Erythroblast (primary cell): ENCODE results near the gene ARVCF.

ENCODE experiments used
- DNase-seq, 2 experiments: peaks; one replicate each; lab custom pipeline; 2025; lab: John Stamatoyannopoulos, UW
- GATA1 ChIP-seq: IDR thresholded peaks from 2 replicates; pipeline ENCODE4 v1.6.1; 2011; ENCODE audit warnings: low read depth, mild to moderate bottlenecking, control low read depth, low read length, moderate library complexity
- POLR2A ChIP-seq: IDR thresholded peaks from 2 replicates; pipeline ENCODE4 v1.6.1; 2011; ENCODE audit warnings: mild to moderate bottlenecking, low read length

Gene ARVCF

GRCh38 chr22:19966908-19967750 is 49.5 kb downstream of the ARVCF start:
- no peak for DNase-seq
- TF ChIP-seq GATA1, result no peak
- no peak for TF ChIP-seq POLR2A

DNA sequence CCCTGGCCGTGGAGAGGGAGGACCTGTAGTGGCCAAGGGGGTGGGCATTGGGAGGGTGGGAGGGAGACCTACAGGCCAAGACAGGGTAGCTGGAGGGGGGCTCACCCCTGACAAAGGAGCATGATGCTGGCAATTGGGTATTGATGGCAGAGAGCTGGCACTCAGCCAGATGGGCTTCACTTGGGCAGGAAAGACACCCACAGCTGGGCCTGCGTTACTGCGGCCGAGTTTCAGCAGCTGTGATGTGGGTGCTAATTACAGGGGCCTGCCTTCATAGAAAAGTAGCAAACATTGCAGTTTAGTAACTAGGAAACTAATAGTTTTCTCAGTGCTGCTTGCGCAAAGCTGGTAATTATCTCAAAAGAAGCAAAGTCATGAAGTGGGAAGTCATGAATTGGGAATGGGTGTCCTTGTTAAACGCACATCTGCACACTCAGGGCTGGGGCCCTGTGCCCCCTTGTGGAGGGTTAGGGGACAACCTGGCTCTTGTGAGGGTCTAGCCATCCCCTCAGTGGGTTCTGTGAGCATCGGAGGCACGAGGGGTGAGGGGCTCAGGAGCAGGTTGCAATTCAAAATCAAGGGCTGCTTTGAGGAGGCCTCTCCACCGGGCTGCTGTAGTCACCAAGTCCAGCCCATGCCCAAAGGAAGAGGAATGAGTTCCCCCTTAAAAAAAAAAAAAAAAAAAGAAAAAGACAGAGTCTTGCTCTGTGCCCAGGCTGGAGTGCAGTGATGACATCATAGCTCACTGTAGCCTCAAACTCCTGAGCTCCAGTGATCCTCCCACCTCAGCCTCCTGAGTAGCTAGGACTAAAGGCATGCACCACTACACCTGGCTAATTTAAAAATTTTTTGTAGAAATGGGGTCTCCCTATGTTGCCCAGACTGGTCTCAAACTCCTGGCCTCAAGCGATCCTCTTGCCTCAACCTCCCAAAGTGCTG is 50.6 kb downstream of the ARVCF start:
- peak; percentile 25 to 43 for DNase-seq

DNA sequence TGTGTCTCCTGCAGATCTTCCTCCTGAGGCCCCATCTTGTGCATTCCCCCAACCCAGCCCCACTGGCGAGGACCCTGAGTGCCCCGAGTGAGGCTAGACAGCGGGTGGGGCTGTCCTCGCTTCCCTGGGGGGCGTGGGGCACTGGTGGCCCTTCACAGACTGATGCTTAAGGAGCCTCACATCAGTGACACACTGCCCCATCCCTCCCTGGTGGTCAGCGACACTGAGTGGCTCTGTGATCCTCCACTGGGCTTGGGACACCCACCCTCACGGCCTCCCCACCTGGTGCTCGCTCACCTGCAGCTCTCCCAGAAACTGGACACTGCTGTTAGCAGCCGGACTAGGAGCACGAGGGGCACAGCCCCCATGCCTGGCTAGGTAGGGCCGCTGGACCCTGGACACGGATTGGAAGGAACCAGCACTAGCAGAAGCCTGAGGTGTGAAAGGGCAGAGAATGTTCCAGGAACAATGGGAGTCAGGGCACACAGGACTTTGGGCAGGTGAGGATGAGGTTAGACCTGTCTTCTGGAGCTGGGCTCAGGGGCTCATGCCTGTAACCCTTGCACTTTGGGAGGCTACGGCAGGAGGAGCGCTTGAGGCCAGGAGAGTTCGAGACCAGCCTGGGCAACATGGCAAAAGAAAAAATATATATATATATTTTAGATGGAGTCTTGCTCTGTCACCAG is 51.8 kb downstream of the ARVCF start:
- no peak for DNase-seq
- TF ChIP-seq POLR2A (no peak), GATA1 (no peak)

More for the DNA sequence above, 50.6 kb downstream of the ARVCF start:
- TF ChIP-seq GATA1 (no peak), POLR2A (no peak)

- DNase-seq, result no peak
- TF ChIP-seq POLR2A (no peak), GATA1 (no peak)
Measured at GRCh38 chr22:19963863-19964642, 52.6 kb downstream of the ARVCF start.

DNA sequence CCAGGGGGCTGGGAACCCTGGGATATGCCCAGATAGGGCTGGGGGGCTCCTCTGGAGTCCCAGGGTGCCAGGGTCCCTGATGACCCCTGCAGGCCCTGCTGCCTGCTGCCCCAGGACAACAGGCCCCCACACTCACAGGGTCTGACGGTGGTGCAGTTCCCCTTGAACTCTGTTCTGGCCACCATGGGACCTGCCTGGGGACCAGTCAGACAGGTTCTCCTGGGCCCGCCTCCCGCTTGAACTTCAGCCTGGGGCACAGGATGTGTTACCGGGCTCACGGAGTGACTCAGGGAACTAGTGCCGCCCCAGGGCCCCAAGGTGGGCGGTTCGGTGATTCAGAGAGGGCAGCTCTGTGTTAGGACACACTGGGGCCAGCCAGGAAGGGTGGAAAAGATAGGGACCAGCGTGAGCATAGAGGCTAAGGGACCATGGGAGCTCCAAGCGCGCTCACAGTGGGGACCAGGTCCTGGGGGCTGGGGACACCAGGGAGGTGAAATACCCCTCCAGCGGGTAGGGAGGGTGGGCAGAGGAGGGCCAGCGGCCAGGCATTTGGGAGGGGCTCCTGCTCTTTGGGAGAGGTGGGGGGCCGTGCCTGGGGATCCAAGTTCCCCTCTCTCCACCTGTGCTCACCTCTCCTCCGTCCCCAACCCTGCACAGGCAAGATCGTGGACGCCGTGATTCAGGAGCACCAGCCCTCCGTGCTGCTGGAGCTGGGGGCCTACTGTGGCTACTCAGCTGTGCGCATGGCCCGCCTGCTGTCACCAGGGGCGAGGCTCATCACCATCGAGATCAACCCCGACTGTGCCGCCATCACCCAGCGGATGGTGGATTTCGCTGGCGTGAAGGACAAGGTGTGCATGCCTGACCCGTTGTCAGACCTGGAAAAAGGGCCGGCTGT is 53.5 kb downstream of the ARVCF start:
- TF ChIP-seq GATA1, result no peak
- no peak for TF ChIP-seq POLR2A
- peak in 1 of 2 experiments; percentile 20 for DNase-seq

- TF ChIP-seq GATA1 (no peak), POLR2A (no peak)
- DNase-seq, result peak; percentile 89 to 91
Measured at GRCh38 chr22:19962246-19962908, 54.2 kb downstream of the ARVCF start.

DNA sequence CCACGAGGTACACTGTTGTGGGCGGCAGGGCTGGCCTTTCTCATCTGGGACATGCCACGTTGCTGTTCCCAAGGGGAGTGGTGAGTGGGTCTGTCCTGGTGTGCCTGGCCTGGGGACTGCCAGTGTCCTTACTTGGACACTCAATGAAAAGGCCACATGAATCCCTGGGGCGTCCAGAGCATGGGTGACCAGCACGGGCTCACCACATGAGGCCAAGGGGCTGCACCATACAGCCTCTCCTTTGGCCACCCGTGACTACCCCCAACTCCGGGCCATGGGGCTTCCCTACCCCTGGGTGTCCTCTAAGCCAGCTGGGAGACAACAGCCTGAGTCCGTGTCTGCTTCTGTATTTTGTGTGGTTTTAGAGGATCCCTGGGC is 54.8 kb downstream of the ARVCF start:
- DNase-seq, result no peak
- TF ChIP-seq GATA1, result no peak

- no peak for TF ChIP-seq POLR2A
- no peak for TF ChIP-seq GATA1
- no peak for DNase-seq
Measured at GRCh38 chr22:19961201-19961580, 55.4 kb downstream of the ARVCF start.

- DNase-seq, result no peak
- TF ChIP-seq POLR2A (no peak), GATA1 (no peak)
Measured at GRCh38 chr22:19960491-19961200, 56.0 kb downstream of the ARVCF start.

- TF ChIP-seq GATA1, result no peak
- no peak for TF ChIP-seq POLR2A
- no peak for DNase-seq
Measured at GRCh38 chr22:19959587-19960490, 56.8 kb downstream of the ARVCF start.
